Loucy (cell line): ENCODE data around the gene SPEF2.

ENCODE experiments used
- H2AFZ ChIP-seq: fragments of 200-600 bp; sonication (generic); 2 replicates; pipeline ENCODE4 v1.6.0; 2016; ENCODE audit warnings: antibody characterized with exemption, mild to moderate bottlenecking, low read length, moderate library complexity
- H3F3A ChIP-seq: fragments of 200-600 bp; 2 replicates; pipeline ENCODE4 v1.6.0; 2016; ENCODE audit warnings: antibody characterized with exemption, low read depth, mild to moderate bottlenecking
- H3K27me3 ChIP-seq: fragments of 200-600 bp; sonication (generic); 2 replicates; pipeline ENCODE4 v1.6.1; 2014; ENCODE audit warnings: low read length, mild to moderate bottlenecking; ENCODE audit not compliant: insufficient read depth, poor library complexity, severe bottlenecking
- H3K36me3 ChIP-seq: fragments of 200-600 bp; sonication (generic); 2 replicates; pipeline ENCODE4 v1.6.1; 2016; ENCODE audit warnings: low read length; ENCODE audit not compliant: insufficient read depth
- H3K4me1 ChIP-seq: fragments of 200-600 bp; sonication (generic); 2 replicates; pipeline ENCODE4 v1.5.1; 2014; ENCODE audit warnings: low read length, mild to moderate bottlenecking; ENCODE audit not compliant: insufficient read depth, poor library complexity, severe bottlenecking
- H3K4me2 ChIP-seq: fragments of 200-600 bp; sonication (generic); 2 replicates; pipeline ENCODE4 v1.6.0; 2014; ENCODE audit warnings: antibody characterized with exemption, low read length, low read depth, mild to moderate bottlenecking; ENCODE audit not compliant: poor library complexity, severe bottlenecking
- H3K4me3 ChIP-seq: fragments of 200-600 bp; sonication (generic); 2 replicates; pipeline ENCODE4 v1.5.1; 2014; ENCODE audit warnings: low read length, mild to moderate bottlenecking, mixed read lengths; ENCODE audit not compliant: poor library complexity, severe bottlenecking
- H3K79me2 ChIP-seq: fragments of 200-600 bp; sonication (generic); 2 replicates; pipeline ENCODE4 v1.6.1; 2014; ENCODE audit warnings: low read length; ENCODE audit not compliant: insufficient read depth
- H3K9ac ChIP-seq: fragments of 200-600 bp; sonication (generic); 2 replicates; pipeline ENCODE4 v1.6.0; 2014; ENCODE audit warnings: mild to moderate bottlenecking, low read depth, low read length, moderate library complexity; ENCODE audit not compliant: poor library complexity, severe bottlenecking
- H3K9me2 ChIP-seq: fragments of 200-600 bp; sonication (generic); replicated peaks from 2 replicates; pipeline ENCODE4 v1.6.1; 2016; ENCODE audit warnings: low read depth, low read length, mixed read lengths
- H3K9me3 ChIP-seq: fragments of 200-600 bp; sonication (generic); 2 replicates; pipeline ENCODE4 v1.6.1; 2014; ENCODE audit warnings: mild to moderate bottlenecking, antibody characterized with exemption, low read length, low read depth; ENCODE audit not compliant: insufficient read depth
- H4K20me1 ChIP-seq: fragments of 200-600 bp; sonication (generic); 2 replicates; pipeline ENCODE4 v1.6.0; 2014; ENCODE audit warnings: antibody characterized with exemption, low read length, mild to moderate bottlenecking; ENCODE audit not compliant: insufficient read depth, poor library complexity, severe bottlenecking
- EZH2phosphoT487 ChIP-seq: fragments of 200-600 bp; IDR thresholded peaks from 2 replicates; pipeline ENCODE4 v1.6.1; 2018; ENCODE audit warnings: antibody characterized with exemption, mild to moderate bottlenecking, moderate library complexity, borderline replicate concordance
- TF ChIP-seq, protein P1 (sequence below): fragments of 200-600 bp; sonication (generic); conservative IDR thresholded peaks from 2 replicates; pipeline ENCODE4 v1.5.1; 2014; ENCODE audit warnings: mild to moderate bottlenecking, antibody characterized with exemption, low read length

The SPEF2 gene

GRCh38 chr5:35815089-35815936 is 197.7 kb downstream of the SPEF2 start:
- Histone ChIP-seq H3K4me2 (no peak overlapping the region), H3K4me1 (peaks cover 10% of the 10 kb centered on the region), H3K79me2 (no peaks in the 10 kb centered on the region), H3K4me3 (no peak overlapping the region), H3K9me3 (no peaks in the 10 kb centered on the region), H3K27me3 (no peaks in the 10 kb centered on the region), H3F3A (no peaks in the 10 kb centered on the region), H3K36me3 (no peaks in the 10 kb centered on the region), H4K20me1 (no peaks in the 10 kb centered on the region), H2AFZ (no peak overlapping the region), H3K9ac (no peak overlapping the region), H3K9me2 (no peaks in the 10 kb centered on the region)
- no peak for TF ChIP-seq EZH2phosphoT487
- TF ChIP-seq, protein P1, sequence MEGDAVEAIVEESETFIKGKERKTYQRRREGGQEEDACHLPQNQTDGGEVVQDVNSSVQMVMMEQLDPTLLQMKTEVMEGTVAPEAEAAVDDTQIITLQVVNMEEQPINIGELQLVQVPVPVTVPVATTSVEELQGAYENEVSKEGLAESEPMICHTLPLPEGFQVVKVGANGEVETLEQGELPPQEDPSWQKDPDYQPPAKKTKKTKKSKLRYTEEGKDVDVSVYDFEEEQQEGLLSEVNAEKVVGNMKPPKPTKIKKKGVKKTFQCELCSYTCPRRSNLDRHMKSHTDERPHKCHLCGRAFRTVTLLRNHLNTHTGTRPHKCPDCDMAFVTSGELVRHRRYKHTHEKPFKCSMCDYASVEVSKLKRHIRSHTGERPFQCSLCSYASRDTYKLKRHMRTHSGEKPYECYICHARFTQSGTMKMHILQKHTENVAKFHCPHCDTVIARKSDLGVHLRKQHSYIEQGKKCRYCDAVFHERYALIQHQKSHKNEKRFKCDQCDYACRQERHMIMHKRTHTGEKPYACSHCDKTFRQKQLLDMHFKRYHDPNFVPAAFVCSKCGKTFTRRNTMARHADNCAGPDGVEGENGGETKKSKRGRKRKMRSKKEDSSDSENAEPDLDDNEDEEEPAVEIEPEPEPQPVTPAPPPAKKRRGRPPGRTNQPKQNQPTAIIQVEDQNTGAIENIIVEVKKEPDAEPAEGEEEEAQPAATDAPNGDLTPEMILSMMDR = peak; percentile 84

DNA sequence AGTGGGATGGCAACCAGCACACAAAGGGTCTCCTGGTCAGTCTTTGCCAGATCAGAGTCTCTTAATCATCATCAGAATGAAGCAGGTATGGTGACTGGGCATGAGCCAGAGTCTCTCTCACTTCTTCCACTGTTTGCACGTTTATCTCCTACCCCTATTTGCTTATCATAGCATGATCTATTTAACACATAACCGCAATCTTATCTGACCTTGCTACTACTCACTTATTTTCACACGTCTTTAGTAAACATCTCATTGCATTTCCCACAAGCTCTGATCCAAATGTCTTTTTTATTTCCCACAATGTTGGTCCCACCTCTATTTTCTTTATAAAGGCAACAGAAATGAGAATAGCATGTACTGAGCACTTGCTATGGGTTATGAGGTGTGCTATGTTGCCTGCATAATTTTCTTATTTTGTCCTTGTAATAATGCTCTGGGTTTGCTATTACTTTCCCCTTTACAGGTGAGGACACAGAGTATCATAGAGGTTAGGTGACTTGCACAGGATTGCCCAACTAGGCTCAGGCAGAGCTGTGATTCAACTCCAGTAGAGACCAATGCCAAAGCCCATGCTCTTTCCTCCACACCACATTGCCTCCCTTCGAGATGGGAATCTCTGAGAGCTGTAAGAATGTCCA is 199.3 kb downstream of the SPEF2 start:
- Histone ChIP-seq H3K36me3 (no peaks in the 10 kb centered on the region), H3K4me3 (no peak overlapping the region), H3K27me3 (no peaks in the 10 kb centered on the region), H3K9ac (no peak overlapping the region), H3K4me2 (no peak overlapping the region), H2AFZ (no peak overlapping the region), H3K4me1 (no peaks in the 10 kb centered on the region), H3K9me3 (no peaks in the 10 kb centered on the region), H3K79me2 (no peaks in the 10 kb centered on the region), H3F3A (no peaks in the 10 kb centered on the region), H4K20me1 (no peaks in the 10 kb centered on the region), H3K9me2 (no peaks in the 10 kb centered on the region)
- no peak for TF ChIP-seq EZH2phosphoT487
- TF ChIP-seq, protein P1 = no peak

- H3K79me2 ChIP-seq = no peaks in the 10 kb centered on the region
- no peaks in the 10 kb centered on the region for H3K9me2 ChIP-seq
- no peak overlapping the region for H2AFZ ChIP-seq
- no peaks in the 10 kb centered on the region for H3F3A ChIP-seq
- no peaks in the 10 kb centered on the region for H3K36me3 ChIP-seq
- H4K20me1 ChIP-seq = no peaks in the 10 kb centered on the region
- no peaks in the 10 kb centered on the region for H3K4me1 ChIP-seq
- no peak overlapping the region for H3K9ac ChIP-seq
- H3K4me2 ChIP-seq = no peak overlapping the region
- H3K27me3 ChIP-seq = no peaks in the 10 kb centered on the region
- no peaks in the 10 kb centered on the region for H3K9me3 ChIP-seq
- TF ChIP-seq, protein P1 = no peak
- no peak for TF ChIP-seq EZH2phosphoT487
- H3K4me3 ChIP-seq = no peak overlapping the region
Observed at GRCh38 chr5:35819026-35819425, 201.4 kb downstream of the SPEF2 start.
